ENCODE data around the gene UBA1.

The UBA1 gene

GRCh38 chrX:47169726-47170515 is 23.7 kb upstream of the UBA1 start:
- Histone ChIP-seq H3K27me3 (peaks cover 34% of the 10 kb centered on the region; the same call in 1 of the 2 replicates), H3K4me1 (no peaks in the 10 kb centered on the region), H3K9me3 (no peaks in the 10 kb centered on the region), H3K9ac (no peak overlapping the region), H4K20me1 (peaks cover 81% of the 10 kb centered on the region), H3K36me3 (peaks cover 66% of the 10 kb centered on the region), H3K4me3 (no peak overlapping the region), H3K27ac (no peak overlapping the region), H3K4me2 (no peak overlapping the region)
- TF ChIP-seq Cebpa-rat (IDR thresholded peaks at IDR 0.05): no peak

DNA sequence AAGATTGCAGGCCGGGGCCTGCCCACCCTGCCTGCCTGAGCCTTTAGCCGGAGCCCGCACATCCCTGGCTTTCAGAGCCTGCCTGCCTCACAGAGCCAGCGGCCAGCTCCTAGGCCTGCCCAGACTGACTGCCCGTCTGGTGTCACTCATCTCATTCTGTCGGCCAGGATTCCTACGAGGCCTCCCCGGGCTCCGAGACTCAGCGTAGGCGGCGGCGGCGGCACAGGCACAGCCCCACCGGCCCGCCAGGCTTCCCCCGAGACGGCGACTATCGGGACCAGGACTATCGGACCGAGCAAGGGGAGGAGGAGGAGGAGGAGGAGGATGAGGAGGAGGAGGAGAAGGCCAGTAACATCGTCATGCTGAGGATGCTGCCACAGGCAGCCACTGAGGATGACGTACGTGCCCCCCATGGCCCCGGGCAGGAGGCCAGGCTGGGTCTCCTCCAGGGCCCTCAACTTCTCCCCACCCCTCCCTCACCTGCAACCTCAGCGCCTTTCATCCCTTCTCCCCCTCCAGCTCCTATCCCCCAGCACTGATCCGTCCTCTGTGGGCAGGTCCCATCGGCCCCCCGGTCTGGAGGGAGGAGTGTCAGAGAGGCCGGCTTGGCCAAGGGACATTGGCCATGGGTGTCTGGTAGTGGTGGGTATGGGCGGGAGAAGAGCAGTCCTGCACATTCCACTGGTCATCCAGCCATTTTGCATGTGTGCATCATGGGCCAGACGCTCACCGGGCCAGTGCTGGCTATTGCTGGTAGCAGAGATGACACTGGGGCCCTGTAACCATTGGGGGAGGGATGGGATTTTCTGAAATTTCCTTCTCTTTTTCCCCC is 22.6 kb upstream of the UBA1 start:
- no peaks in the 10 kb centered on the region for H3K4me1 ChIP-seq
- H3K27ac ChIP-seq: no peak overlapping the region
- peaks cover 77% of the 10 kb centered on the region for H3K36me3 ChIP-seq
- H3K4me2 ChIP-seq: no peak overlapping the region
- peaks cover 35% of the 10 kb centered on the region; the same call in 1 of the 2 replicates for H3K27me3 ChIP-seq
- H3K4me3 ChIP-seq: no peak overlapping the region
- no peak overlapping the region for H3K9ac ChIP-seq
- TF ChIP-seq Cebpa-rat (IDR thresholded peaks at IDR 0.05): no peak
- H4K20me1 ChIP-seq: peaks cover 87% of the 10 kb centered on the region
- no peaks in the 10 kb centered on the region for H3K9me3 ChIP-seq

DNA sequence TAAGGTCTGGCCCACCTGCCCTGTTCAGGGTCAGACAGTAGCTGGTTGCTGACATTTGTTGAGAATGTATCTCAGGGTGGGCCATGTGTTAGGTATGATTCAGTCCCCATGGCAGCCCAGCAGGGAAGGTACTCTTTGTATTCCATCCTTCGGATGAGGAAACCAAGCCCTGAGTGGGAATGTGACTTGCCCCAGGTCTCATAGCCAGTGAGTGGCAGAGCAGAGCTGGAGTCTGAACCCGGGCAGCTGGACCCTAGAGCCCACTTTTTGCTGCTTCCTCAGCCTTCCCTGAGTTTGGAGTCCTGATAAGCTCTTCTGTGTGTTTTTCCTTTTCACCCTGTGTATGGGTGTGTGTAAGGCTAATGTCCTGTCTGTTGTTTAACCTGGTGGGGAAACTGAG is 21.6 kb upstream of the UBA1 start:
- Histone ChIP-seq H3K27me3 (peaks cover 44% of the 10 kb centered on the region), H3K9me3 (no peaks in the 10 kb centered on the region), H3K4me3 (no peak overlapping the region), H3K9ac (no peak overlapping the region), H3K27ac (no peak overlapping the region), H3K36me3 (peaks cover 86% of the 10 kb centered on the region), H3K4me2 (no peak overlapping the region), H4K20me1 (peaks cover 87% of the 10 kb centered on the region), H3K4me1 (no peaks in the 10 kb centered on the region)
- no peak for TF ChIP-seq Cebpa-rat (IDR thresholded peaks at IDR 0.05)

DNA sequence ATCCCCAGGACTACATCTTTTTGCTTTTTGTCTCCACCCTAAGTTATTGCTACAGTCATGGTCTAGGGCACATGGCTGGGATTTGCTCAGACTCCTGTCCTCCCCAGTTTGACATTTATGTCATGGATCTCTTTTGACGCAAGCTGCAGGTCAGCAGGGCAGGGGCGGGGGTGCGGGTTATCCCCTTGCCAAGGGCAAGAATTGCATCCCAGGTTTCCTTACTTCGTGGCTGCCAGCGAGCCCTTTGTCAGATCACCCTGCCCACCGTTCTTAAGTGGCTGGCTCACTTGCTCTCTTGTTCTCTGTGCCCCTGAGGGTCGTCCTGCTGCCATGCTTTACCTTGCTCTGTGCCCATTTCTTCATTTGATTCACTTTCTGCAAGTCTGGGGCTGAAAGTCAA is 21.1 kb upstream of the UBA1 start:
- no peak for TF ChIP-seq Cebpa-rat (IDR thresholded peaks at IDR 0.05)
- peaks cover 50% of the 10 kb centered on the region for H3K27me3 ChIP-seq
- no peaks in the 10 kb centered on the region for H3K9me3 ChIP-seq
- H4K20me1 ChIP-seq: peaks cover 89% of the 10 kb centered on the region
- H3K9ac ChIP-seq: no peak overlapping the region
- H3K4me2 ChIP-seq: no peak overlapping the region
- no peak overlapping the region for H3K4me3 ChIP-seq
- peaks cover 92% of the 10 kb centered on the region for H3K36me3 ChIP-seq
- H3K27ac ChIP-seq: no peak overlapping the region
- H3K4me1 ChIP-seq: no peaks in the 10 kb centered on the region

DNA sequence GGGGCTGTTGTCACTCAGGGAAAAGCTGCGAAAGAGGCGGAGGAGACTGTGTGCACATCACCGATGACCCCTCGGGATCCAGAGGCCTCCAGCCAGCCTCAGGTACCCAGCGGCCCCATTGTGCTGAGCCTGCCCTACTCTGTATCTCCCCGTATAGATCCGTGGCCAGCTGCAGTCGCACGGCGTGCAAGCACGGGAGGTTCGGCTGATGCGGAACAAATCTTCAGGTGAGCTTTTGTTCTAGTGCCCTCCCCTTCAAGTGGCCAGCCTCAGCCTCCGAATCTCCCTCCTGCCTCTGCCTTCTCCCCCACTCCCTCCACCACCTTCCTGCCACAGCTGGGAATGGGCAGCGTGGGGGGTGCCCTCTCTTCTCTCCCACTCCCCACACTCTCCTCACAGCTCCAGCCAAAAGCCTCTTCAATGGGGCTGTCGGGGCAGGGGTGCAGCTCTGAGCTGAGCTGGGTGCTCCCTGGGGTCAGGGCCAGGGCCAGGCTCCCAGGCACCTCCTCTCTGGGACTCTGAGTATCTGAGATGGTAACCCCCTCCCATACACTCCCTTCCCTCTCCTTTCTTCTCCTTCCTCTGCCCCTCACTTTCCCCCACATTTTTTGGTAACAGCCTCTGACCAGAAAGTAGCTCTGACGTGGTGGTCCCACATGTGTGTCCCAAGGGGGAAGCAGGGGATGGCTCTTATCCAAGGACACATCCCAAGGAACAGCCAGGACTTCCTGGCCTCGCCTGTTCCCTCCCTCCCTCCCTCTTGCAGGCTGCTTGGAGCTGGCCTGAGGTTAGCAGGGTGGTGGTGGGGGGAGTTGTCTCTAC is 20.4 kb upstream of the UBA1 start:
- H3K9ac ChIP-seq: no peak overlapping the region
- H3K4me2 ChIP-seq: no peak overlapping the region
- peaks cover 56% of the 10 kb centered on the region for H3K27me3 ChIP-seq
- no peaks in the 10 kb centered on the region for H3K9me3 ChIP-seq
- peaks cover 89% of the 10 kb centered on the region for H4K20me1 ChIP-seq
- H3K36me3 ChIP-seq: peaks cover 96% of the 10 kb centered on the region
- H3K27ac ChIP-seq: no peak overlapping the region
- H3K4me1 ChIP-seq: no peaks in the 10 kb centered on the region
- no peak overlapping the region for H3K4me3 ChIP-seq
- no peak for TF ChIP-seq Cebpa-rat (IDR thresholded peaks at IDR 0.05)

DNA sequence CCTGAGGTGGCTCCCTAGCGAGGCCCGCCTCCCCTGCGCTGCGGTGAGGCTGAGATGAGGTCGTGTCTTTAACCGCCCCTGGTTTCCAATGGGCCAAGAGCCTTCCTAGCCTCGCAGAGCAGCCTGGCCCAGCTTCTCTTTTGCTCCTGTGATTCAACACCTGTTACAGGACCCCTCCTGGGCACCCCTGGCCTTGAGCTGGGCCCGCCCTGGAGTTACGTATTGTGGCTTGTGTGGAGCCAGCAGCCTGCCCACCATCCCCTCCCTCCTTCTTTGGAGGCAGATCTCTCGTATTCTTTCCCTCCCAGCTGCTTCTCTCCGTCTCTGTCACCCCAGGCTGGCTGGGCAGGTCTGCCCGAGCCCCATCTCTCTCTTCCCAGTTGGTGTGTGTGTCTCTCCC is 19.3 kb upstream of the UBA1 start:
- no peak overlapping the region for H3K4me3 ChIP-seq
- peaks cover 89% of the 10 kb centered on the region for H4K20me1 ChIP-seq
- H3K27me3 ChIP-seq: peaks cover 67% of the 10 kb centered on the region
- no peak for TF ChIP-seq Cebpa-rat (IDR thresholded peaks at IDR 0.05)
- H3K9ac ChIP-seq: no peak overlapping the region
- no peak overlapping the region for H3K4me2 ChIP-seq
- no peak overlapping the region for H3K27ac ChIP-seq
- no peaks in the 10 kb centered on the region for H3K4me1 ChIP-seq
- peaks cover 96% of the 10 kb centered on the region for H3K36me3 ChIP-seq
- no peaks in the 10 kb centered on the region for H3K9me3 ChIP-seq

DNA sequence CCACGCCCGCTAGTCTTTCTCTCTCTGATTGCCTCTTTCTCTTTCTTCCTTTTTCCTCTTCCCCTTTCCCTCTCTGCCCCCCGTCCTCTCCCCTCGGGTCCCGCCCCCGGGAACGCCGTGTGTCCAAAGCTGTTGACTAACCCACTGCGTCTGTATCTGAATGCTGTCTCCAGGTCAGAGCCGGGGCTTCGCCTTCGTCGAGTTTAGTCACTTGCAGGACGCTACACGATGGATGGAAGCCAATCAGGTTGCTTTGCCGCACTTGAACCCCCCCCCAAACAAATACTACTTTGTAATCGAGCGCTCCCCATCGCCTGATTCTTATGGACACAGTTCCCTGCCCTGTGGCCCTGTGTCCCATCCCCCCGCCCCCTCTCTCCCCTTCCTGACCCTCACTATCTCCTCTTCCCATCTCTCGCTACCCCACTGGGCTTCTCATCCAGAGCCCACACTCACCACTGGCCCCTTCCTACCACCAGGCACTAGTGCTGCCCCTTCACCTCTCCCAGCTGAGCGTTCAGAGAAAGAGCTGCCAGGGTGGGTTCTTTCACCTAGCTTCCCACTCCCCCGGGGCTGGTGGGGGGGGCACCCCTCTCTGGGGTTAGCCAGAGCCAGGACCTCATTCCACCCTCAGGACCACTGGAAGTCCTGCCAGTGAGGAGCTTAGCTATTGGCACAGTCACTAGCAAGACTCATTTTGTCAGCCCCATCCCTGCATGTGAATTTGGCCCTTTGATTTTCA is 18.6 kb upstream of the UBA1 start:
- H3K4me2 ChIP-seq: no peak overlapping the region
- H3K36me3 ChIP-seq: peaks cover 96% of the 10 kb centered on the region
- peaks cover 70% of the 10 kb centered on the region for H3K27me3 ChIP-seq
- H3K9ac ChIP-seq: no peak overlapping the region
- no peak overlapping the region for H3K27ac ChIP-seq
- TF ChIP-seq Cebpa-rat (IDR thresholded peaks at IDR 0.05): no peak
- no peaks in the 10 kb centered on the region for H3K4me1 ChIP-seq
- H4K20me1 ChIP-seq: peaks cover 89% of the 10 kb centered on the region
- H3K4me3 ChIP-seq: no peak overlapping the region
- no peaks in the 10 kb centered on the region for H3K9me3 ChIP-seq

- no peak for TF ChIP-seq Cebpa-rat (IDR thresholded peaks at IDR 0.05)
- Histone ChIP-seq H3K4me1 (no peaks in the 10 kb centered on the region), H3K27me3 (peaks cover 64% of the 10 kb centered on the region), H3K4me3 (no peak overlapping the region), H3K27ac (no peak overlapping the region), H3K9ac (no peak overlapping the region), H4K20me1 (peaks cover 83% of the 10 kb centered on the region), H3K36me3 (peaks cover 94% of the 10 kb centered on the region), H3K4me2 (no peak overlapping the region), H3K9me3 (no peaks in the 10 kb centered on the region)
Measured at GRCh38 chrX:47175588-47175980, 18.0 kb upstream of the UBA1 start.

DNA sequence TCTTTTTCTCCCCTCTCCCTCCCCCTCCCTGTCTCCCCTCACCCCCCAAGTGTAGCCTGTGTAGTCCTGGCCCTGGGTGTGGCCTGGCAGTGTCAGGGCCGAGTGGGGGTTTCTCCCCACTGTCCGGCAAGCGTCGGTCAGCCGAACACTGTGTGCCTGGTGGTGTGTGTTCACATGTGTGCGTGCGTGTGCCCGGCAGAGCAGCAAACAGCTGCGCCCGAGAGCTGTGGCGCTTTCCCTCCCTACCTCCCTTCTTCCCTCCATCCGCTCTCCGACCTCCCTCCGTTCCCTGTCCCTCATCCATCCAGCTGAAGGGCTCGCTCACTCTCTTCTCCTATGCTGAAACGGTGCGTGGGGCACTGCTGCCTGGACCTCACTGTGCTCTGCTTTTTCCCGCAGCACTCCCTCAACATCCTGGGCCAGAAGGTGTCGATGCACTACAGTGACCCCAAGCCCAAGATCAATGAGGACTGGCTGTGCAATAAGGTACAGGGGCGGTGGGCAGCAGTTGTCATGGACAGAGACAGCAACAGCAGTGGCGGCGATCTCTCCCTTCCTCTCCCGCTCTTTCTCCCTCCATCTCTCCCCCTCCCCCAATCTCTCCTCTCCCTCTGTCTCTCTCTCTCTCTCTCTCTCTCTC is 17.4 kb upstream of the UBA1 start:
- Histone ChIP-seq H3K9ac (no peak overlapping the region), H3K27me3 (peaks cover 63% of the 10 kb centered on the region), H3K9me3 (no peaks in the 10 kb centered on the region), H4K20me1 (peaks cover 77% of the 10 kb centered on the region), H3K36me3 (peaks cover 93% of the 10 kb centered on the region), H3K27ac (no peak overlapping the region), H3K4me3 (no peak overlapping the region), H3K4me1 (no peaks in the 10 kb centered on the region), H3K4me2 (no peak overlapping the region)
- TF ChIP-seq Cebpa-rat (IDR thresholded peaks at IDR 0.05): no peak
